ENCODE data around the gene BICRAL.
A peak's percentile ranks its signal among the peaks of the same experiment; 100 is the strongest.

Gene BICRAL

GRCh38 chr6:42779521-42779920 lies 2.3 kb upstream of the BICRAL start:
- no peak for TF ChIP-seq CTCF (IDR thresholded peaks at IDR 0.05; ENCODE audit: insufficient read depth, low read length, poor library complexity, severe bottlenecking)
- no peak overlapping the region for H3K4me3 ChIP-seq (replicated peaks; ENCODE audit: low read depth, low read length)

GRCh38 chr6:42781546-42781795 lies 381 bp upstream of the BICRAL start:
- TF ChIP-seq CTCF (IDR thresholded peaks at IDR 0.05; ENCODE audit: insufficient read depth, low read length, poor library complexity, severe bottlenecking): no peak
- H3K4me3 ChIP-seq (replicated peaks; ENCODE audit: low read depth, low read length): peak overlapping the region; percentile 82
- H3K27me3 ChIP-seq (replicated peaks; ENCODE audit: control insufficient read depth, insufficient read depth, low read length): no peaks in the 10 kb centered on the region
- no peaks in the 10 kb centered on the region for H3K36me3 ChIP-seq (ENCODE audit: control insufficient read depth, insufficient read depth, low read length)
- DNase-seq (ENCODE audit: extremely low read depth, insufficient read length): no peak

More at GRCh38 chr6:42779521-42779920, 2.3 kb upstream of the BICRAL start:
- DNase-seq (ENCODE audit: extremely low read depth, insufficient read length): no peak
- H3K36me3 ChIP-seq (ENCODE audit: control insufficient read depth, insufficient read depth, low read length): no peaks in the 10 kb centered on the region
- H3K27me3 ChIP-seq (replicated peaks; ENCODE audit: control insufficient read depth, insufficient read depth, low read length): no peaks in the 10 kb centered on the region

DNA sequence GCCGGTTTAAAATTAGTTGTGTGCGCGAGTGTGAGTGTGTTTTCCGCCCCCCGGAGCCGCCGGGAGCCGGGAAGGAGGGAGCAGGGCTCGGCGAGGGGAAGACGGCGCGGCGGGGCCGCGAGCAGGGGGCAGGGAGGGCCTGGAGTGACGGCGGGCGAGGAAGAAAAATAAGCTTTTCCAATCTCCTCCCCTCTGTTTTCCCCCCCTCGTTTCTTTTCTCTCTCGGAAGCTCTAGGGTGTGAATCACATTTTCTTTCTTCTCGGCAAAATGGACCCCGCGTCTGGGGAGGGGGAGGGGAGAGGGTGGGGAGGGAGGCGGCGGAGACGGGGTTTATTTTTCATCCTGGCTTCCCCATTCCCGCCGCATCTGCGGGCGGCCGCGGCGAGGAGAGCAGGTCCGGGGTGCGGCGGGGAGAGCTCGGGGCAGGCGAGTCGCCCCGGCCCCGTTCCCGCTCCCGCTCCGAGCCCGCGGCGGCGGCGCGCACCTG lies 881 bp downstream of the BICRAL start:
- TF ChIP-seq CTCF (IDR thresholded peaks at IDR 0.05; ENCODE audit: insufficient read depth, low read length, poor library complexity, severe bottlenecking): no peak
- DNase-seq (ENCODE audit: extremely low read depth, insufficient read length): peak; percentile 77
- H3K27me3 ChIP-seq (replicated peaks; ENCODE audit: control insufficient read depth, insufficient read depth, low read length): no peaks in the 10 kb centered on the region
- peak overlapping the region; percentile 82 for H3K4me3 ChIP-seq (replicated peaks; ENCODE audit: low read depth, low read length)
- no peaks in the 10 kb centered on the region; the same call in 1 of the 2 replicates for H3K36me3 ChIP-seq (ENCODE audit: control insufficient read depth, insufficient read depth, low read length)

- no peaks in the 10 kb centered on the region for H3K27me3 ChIP-seq (replicated peaks; ENCODE audit: control insufficient read depth, insufficient read depth, low read length)
- DNase-seq (ENCODE audit: extremely low read depth, insufficient read length): peak; percentile 84
- no peak for TF ChIP-seq CTCF (IDR thresholded peaks at IDR 0.05; ENCODE audit: insufficient read depth, low read length, poor library complexity, severe bottlenecking)
- H3K4me3 ChIP-seq (replicated peaks; ENCODE audit: low read depth, low read length): peak overlapping the region; percentile 82
- no peaks in the 10 kb centered on the region; the same call in none of the 2 replicates for H3K36me3 ChIP-seq (ENCODE audit: control insufficient read depth, insufficient read depth, low read length)
Measured at GRCh38 chr6:42783177-42783875, 1.5 kb downstream of the BICRAL start.

DNA sequence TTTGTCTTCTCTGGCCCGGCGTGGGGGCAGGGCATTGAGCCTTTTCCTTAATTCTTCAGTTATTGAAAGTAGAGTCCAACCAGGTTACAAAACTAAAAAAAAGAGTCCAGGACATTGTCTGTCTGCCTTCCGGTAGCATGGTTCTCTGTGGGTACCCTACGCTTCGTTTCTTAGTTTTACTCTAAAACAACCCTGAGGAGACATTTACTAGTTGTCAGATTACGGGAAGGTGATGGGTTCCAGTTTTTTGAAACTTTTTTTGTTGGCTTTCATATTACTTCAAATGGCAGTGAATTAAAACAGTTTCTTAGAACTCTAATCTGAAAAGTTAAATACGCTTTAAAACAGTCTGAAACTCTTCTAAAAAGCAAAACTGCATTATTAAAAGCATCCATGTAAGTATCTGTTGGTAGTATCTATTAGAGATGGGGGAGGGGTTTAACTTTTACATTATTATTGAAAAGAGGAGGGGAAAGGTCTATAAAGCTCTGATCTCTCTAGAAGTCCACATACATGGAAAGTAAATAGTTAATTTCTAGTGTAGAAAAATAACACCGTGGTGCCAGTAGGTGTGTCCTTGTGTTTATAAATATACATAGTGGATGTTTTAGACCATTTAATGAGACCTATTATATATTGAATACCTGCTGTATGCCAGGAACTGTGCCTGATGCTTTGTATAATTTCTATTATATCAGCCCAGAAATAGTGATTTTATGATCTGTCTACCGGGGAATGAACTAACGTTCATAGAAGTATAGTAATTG lies 2.2 kb downstream of the BICRAL start:
- Histone ChIP-seq H3K36me3 (ENCODE audit: control insufficient read depth, insufficient read depth, low read length) (no peaks in the 10 kb centered on the region; the same call in none of the 2 replicates), H3K27me3 (replicated peaks; ENCODE audit: control insufficient read depth, insufficient read depth, low read length) (no peaks in the 10 kb centered on the region), H3K4me3 (replicated peaks; ENCODE audit: low read depth, low read length) (peak overlapping the region; percentile 82)
- DNase-seq (ENCODE audit: extremely low read depth, insufficient read length): no peak
- no peak for TF ChIP-seq CTCF (IDR thresholded peaks at IDR 0.05; ENCODE audit: insufficient read depth, low read length, poor library complexity, severe bottlenecking)
